Keratinocyte (primary cell): ENCODE measurements around the gene RBM26. TPM values are rescaled to one million over a fixed set of nuclear protein-coding genes. Genes with fewer than 3 reads are reported as not detected.

Source experiments
- DNase-seq: peaks from one replicate; pipeline ENCODE4 v3.0.0-alpha.2; 2011; ENCODE audit warnings: low read depth, missing footprints, low spot score
- FAIRE-seq: peaks from 2 replicates; lab custom pipeline; 2011; peaks lifted over from hg19 to GRCh38; lab: Jason Lieb, UNC
- H2AFZ ChIP-seq: 2 replicates; pipeline ENCODE4 v1.6.0; 2012; ENCODE audit warnings: low read length, control low read depth, inconsistent platforms; ENCODE audit not compliant: control insufficient read depth
- H3K27ac ChIP-seq: 2 replicates; pipeline ENCODE4 v1.5.1; 2011; ENCODE audit warnings: low read length; ENCODE audit not compliant: control insufficient read depth, insufficient read depth
- H3K27me3 ChIP-seq: 3 replicates; pipeline ENCODE4 v1.6.0; 2011; ENCODE audit warnings: low read length; ENCODE audit not compliant: control insufficient read depth, insufficient read depth; ENCODE audit errors: extremely low read depth
- H3K36me3 ChIP-seq, 2 experiments: 2 replicates in 1 of 2; 3 replicates in 1 of 2; pipeline ENCODE4 v1.5.1; 2011; ENCODE audit warnings: low read length in 2 of 2, mild to moderate bottlenecking in 1 of 2; ENCODE audit not compliant: control insufficient read depth in 2 of 2, insufficient read depth in 2 of 2; ENCODE audit errors: extremely low read depth in 1 of 2
- H3K4me1 ChIP-seq: 3 replicates; pipeline ENCODE4 v1.5.1; 2011; ENCODE audit warnings: low read length; ENCODE audit not compliant: control insufficient read depth, insufficient read depth; ENCODE audit errors: extremely low read depth
- H3K4me2 ChIP-seq: 3 replicates; pipeline ENCODE4 v1.6.0; 2011; ENCODE audit warnings: low read depth, low read length; ENCODE audit not compliant: control insufficient read depth, insufficient read depth; ENCODE audit errors: extremely low read depth
- H3K4me3 ChIP-seq, 3 experiments: fragments of 200-600 bp in 1 of 3; sonication (generic) in 1 of 3; 2 replicates in 2 of 3; 3 replicates in 1 of 3; pipeline ENCODE4 v1.5.1; 2011 to 2016; ENCODE audit warnings: low read length in 3 of 3, mild to moderate bottlenecking in 3 of 3, control low read depth in 2 of 3, inconsistent platforms in 1 of 3, low read depth in 1 of 3, mixed read lengths in 1 of 3, mixed run types in 1 of 3, moderate library complexity in 1 of 3; ENCODE audit not compliant: control insufficient read depth in 2 of 3, insufficient read depth in 2 of 3; ENCODE audit errors: extremely low read depth in 1 of 3
- H3K79me2 ChIP-seq: 2 replicates; pipeline ENCODE4 v1.6.0; 2012; ENCODE audit warnings: low read length; ENCODE audit not compliant: control insufficient read depth, insufficient read depth
- H3K9ac ChIP-seq: 3 replicates; pipeline ENCODE4 v1.6.0; 2011; ENCODE audit warnings: low read length; ENCODE audit not compliant: control insufficient read depth, insufficient read depth; ENCODE audit errors: extremely low read depth
- H3K9me1 ChIP-seq: 3 replicates; pipeline ENCODE4 v1.6.0; 2011; ENCODE audit warnings: low read length; ENCODE audit not compliant: control insufficient read depth, insufficient read depth; ENCODE audit errors: extremely low read depth
- H3K9me3 ChIP-seq: 2 replicates; pipeline ENCODE4 v1.5.1; 2012; ENCODE audit warnings: low read depth, low read length; ENCODE audit not compliant: control insufficient read depth
- H4K20me1 ChIP-seq: 3 replicates; pipeline ENCODE4 v1.6.0; 2011; ENCODE audit warnings: low read length; ENCODE audit not compliant: control insufficient read depth, insufficient read depth; ENCODE audit errors: extremely low read depth
- EZH2 ChIP-seq: IDR thresholded peaks from one replicate; pipeline ENCODE4 v1.6.1; 2012; ENCODE audit warnings: inconsistent platforms, mild to moderate bottlenecking, low read length, moderate library complexity
- dilution Hi-C: fragments of 300-500 bp; cut with MboI; formaldehyde crosslinking; loops from one replicate; pipeline ENCODE4 v1.7.0; 2020; ENCODE audit warnings: low sequenced_read_pairs; ENCODE audit not compliant: extremely low pct_ligation_motif_present
- polyA plus RNA-seq, 5 experiments: library from polyadenylated mRNA; depleted of rRNA in 3 of 5; stranded (reverse) in 3 of 5; stranded (forward) in 1 of 5; unstranded in 1 of 5; fragments of >200 nt; gene quantifications; 1 replicate in 1 of 5; 2 replicates in 3 of 5; 3 replicates in 1 of 5; pipeline versions ENCODE4 v1.2.1 to v1.2.3, GENCODE V29; 2011 to 2012; ENCODE audit warnings: missing spikeins in 2 of 5, low read depth in 1 of 5, low replicate concordance in 1 of 5
- TF ChIP-seq, protein P1 (sequence below), 3 experiments: IDR thresholded peaks in 1 of 3; conservative IDR thresholded peaks in 1 of 3; optimal IDR thresholded peaks in 1 of 3; 2 replicates in 2 of 3; 3 replicates in 1 of 3; pipeline versions ENCODE3 to v1.5.1; 2011; ENCODE audit warnings: low read length in 3 of 3, mild to moderate bottlenecking in 3 of 3, moderate library complexity in 2 of 3, control low read depth in 1 of 3, inconsistent platforms in 1 of 3; ENCODE audit not compliant: insufficient read depth in 2 of 3; ENCODE audit errors: extremely low read depth in 1 of 3

Gene RBM26
- polyA plus RNA-seq, 1 donor (not counting 4 experiments of a cell fraction or from before 2014, with no cell fraction given): 28.4 TPM

DNA sequence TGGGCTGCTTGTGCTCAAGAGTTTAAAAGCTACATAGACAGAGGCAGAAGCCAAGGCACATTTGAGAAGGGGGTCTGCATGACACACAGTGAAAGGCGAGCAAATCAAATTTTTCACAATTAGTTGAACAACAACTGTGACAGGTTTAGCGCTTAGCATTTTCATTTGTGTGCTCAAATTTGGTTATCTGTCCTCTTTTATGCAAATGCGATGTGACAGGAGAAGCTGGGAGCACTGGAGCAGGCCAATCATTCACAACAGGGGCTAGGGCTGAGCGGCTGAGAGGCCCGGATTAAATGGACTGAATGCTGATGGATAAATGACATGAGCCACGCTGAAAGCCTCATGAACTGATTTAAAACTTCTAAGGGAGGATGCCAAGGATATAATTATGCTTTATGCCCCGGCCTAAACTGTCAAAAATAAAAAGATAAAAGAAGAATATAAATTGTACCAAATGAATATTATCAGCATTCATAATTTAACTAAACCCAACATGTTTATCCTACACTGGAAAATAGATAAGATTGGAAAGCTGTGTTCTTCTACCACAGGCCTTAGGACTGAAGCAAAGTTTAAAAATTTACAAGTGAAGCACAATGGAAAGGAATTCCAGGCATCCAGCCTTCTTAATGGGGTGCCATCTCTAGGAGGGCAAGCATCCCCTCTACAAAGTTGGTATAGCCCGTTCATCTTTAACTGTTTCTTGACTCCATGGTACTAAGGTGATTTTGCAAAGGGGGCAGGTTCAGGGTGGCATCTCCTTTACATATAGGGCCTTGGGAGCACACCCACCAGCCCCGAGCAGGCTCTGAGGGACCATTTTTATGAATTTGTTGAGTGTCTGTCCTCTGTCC is 117.9 kb downstream of the RBM26 start:
- Histone ChIP-seq H2AFZ (no peak overlapping the region), H3K9me1 (no peaks in the 10 kb centered on the region), H3K4me3 (no peak overlapping the region), H4K20me1 (no peaks in the 10 kb centered on the region), H3K9me3 (no peaks in the 10 kb centered on the region), H3K27ac (no peak overlapping the region), H3K4me2 (no peak overlapping the region), H3K79me2 (no peaks in the 10 kb centered on the region), H3K27me3 (no peaks in the 10 kb centered on the region), H3K9ac (no peak overlapping the region), H3K4me1 (no peaks in the 10 kb centered on the region), H3K36me3 (no peaks in the 10 kb centered on the region)
- no peak for DNase-seq
- no peak for TF ChIP-seq EZH2
- TF ChIP-seq, protein P1, sequence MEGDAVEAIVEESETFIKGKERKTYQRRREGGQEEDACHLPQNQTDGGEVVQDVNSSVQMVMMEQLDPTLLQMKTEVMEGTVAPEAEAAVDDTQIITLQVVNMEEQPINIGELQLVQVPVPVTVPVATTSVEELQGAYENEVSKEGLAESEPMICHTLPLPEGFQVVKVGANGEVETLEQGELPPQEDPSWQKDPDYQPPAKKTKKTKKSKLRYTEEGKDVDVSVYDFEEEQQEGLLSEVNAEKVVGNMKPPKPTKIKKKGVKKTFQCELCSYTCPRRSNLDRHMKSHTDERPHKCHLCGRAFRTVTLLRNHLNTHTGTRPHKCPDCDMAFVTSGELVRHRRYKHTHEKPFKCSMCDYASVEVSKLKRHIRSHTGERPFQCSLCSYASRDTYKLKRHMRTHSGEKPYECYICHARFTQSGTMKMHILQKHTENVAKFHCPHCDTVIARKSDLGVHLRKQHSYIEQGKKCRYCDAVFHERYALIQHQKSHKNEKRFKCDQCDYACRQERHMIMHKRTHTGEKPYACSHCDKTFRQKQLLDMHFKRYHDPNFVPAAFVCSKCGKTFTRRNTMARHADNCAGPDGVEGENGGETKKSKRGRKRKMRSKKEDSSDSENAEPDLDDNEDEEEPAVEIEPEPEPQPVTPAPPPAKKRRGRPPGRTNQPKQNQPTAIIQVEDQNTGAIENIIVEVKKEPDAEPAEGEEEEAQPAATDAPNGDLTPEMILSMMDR (optimal IDR thresholded peaks at IDR 0.05 in 1 of 3, IDR thresholded peaks at IDR 0.05 in 1 of 3, conservative IDR thresholded peaks at IDR 0.05 in 1 of 3; ENCODE audit: extremely low read depth in 1 of 3, insufficient read depth in 2 of 3, low read length in 3 of 3): no peak
- dilution Hi-C loops: no loop called here
- FAIRE-seq: no peak

DNA sequence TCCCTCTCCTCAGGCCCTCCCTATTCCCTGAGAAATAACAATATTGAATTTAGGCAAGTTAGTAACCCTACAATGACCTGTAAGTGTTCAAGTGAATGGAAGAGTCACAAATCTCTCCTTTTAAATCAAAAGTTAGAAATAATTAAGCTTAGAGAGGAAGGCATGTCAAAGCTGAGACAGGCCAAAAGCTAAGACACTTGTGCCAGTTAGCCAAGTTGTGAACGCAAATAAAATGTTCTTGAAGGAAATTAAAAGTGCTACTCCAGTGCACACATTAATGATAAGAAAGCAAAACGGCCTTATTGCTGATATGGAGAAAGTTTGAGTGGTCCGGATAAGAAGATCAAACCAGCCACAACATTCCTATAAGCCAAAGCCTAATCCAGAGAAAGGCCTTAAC is 120.9 kb downstream of the RBM26 start:
- no peaks in the 10 kb centered on the region for H4K20me1 ChIP-seq
- dilution Hi-C loops: no loop called here
- no peak overlapping the region for H3K27ac ChIP-seq
- H3K36me3 ChIP-seq: no peaks in the 10 kb centered on the region
- no peak overlapping the region for H3K9ac ChIP-seq
- no peaks in the 10 kb centered on the region for H3K27me3 ChIP-seq
- H3K4me1 ChIP-seq: no peaks in the 10 kb centered on the region
- no peaks in the 10 kb centered on the region for H3K79me2 ChIP-seq
- H3K9me3 ChIP-seq: no peaks in the 10 kb centered on the region
- H3K4me3 ChIP-seq: no peak overlapping the region
- H2AFZ ChIP-seq: no peak overlapping the region
- no peak overlapping the region for H3K4me2 ChIP-seq
- no peak for FAIRE-seq
- no peaks in the 10 kb centered on the region for H3K9me1 ChIP-seq
- TF ChIP-seq, protein P1 (optimal IDR thresholded peaks at IDR 0.05 in 1 of 3, IDR thresholded peaks at IDR 0.05 in 1 of 3, conservative IDR thresholded peaks at IDR 0.05 in 1 of 3; ENCODE audit: extremely low read depth in 1 of 3, insufficient read depth in 2 of 3, low read length in 3 of 3): no peak
- no peak for TF ChIP-seq EZH2
- DNase-seq: no peak
